GM23248 (cell line): Measurements from ENCODE around the gene KLF1.

Experiments used
- EZH2 ChIP-seq: fragments of 200-600 bp; sonication (generic); IDR thresholded peaks from 2 replicates; pipeline ENCODE4 v1.6.1; 2018; ENCODE audit warnings: antibody characterized with exemption, mild to moderate bottlenecking; ENCODE audit not compliant: insufficient read depth, poor library complexity, severe bottlenecking
- EZH2phosphoT487 ChIP-seq: fragments of 200-600 bp; sonication (generic); IDR thresholded peaks from 2 replicates; pipeline ENCODE4 v1.6.1; 2018; ENCODE audit warnings: antibody characterized with exemption, moderate library complexity, mild to moderate bottlenecking, low read depth; ENCODE audit not compliant: insufficient read depth

DNA sequence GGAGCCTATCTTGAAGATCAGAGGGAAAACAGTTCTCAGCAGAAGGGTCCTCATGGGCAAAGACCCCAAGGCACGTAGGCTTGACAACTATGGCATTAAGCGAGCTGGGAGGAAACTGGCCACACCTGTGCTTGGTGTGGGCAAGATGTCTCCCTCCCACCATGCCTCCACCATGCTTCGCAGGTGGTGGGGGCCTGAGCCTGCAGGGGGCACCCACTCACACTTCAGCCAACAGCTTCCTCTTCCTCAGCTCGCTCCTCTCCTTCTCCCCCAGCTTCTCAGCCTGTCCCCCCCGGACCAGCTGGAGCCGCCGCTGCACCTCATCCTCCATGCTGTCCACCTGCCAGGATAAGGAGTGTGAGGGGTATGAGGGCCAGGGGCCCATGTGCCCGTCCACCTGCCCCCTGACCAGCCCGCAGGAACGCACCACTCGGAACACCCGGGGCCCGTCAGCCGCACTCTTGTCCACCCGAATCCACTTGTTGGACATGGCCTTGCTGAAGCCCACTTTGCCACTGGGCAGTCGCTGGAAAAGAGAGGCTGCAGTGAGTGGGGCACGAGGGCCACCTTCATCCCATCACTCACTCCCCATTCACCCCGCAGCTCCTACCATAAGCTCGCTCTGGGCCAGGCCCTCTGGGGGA is 43.1 kb upstream of the KLF1 start:
- TF ChIP-seq EZH2 = no peak
- no peak for TF ChIP-seq EZH2phosphoT487
